PFSK-1 (cell line): ENCODE data around the gene SCN2B.

Experiments
- FOXP2 ChIP-seq: optimal IDR thresholded peaks from 2 replicates; pipeline ENCODE3; 2011; ENCODE audit warnings: borderline replicate concordance, control low read depth, inconsistent platforms; ENCODE audit not compliant: insufficient read depth; ENCODE audit errors: extremely low read length, extremely low read depth
- POLR2AphosphoS5 ChIP-seq: IDR thresholded peaks from 2 replicates; pipeline ENCODE4 v1.6.1; 2012; ENCODE audit warnings: low read depth, mild to moderate bottlenecking, control low read depth, low read length, moderate library complexity
- REST ChIP-seq, 2 experiments: IDR thresholded peaks; 2 replicates each; pipeline versions ENCODE4 v1.6.1 to v1.8.0; 2011 to 2012; ENCODE audit warnings: low read depth in 2 of 2, low read length in 2 of 2, control low read depth in 1 of 2, inconsistent platforms in 1 of 2, mild to moderate bottlenecking in 1 of 2, moderate library complexity in 1 of 2; ENCODE audit not compliant: insufficient read depth in 1 of 2
- SIN3A ChIP-seq: IDR thresholded peaks from 2 replicates; pipeline ENCODE4 v1.6.1; 2012; ENCODE audit warnings: mild to moderate bottlenecking, low read length, moderate library complexity, borderline replicate concordance; ENCODE audit not compliant: insufficient read depth
- TAF1 ChIP-seq: IDR thresholded peaks from 2 replicates; pipeline ENCODE4 v1.6.1; 2012; ENCODE audit warnings: low read length, control low read depth, borderline replicate concordance; ENCODE audit not compliant: insufficient read depth

SCN2B gene

GRCh38 chr11:118163494-118163893 is 12.9 kb downstream of the SCN2B start:
- TF ChIP-seq REST (IDR thresholded peaks at IDR 0.05; ENCODE audit: insufficient read depth in 1 of 2, low read depth in 2 of 2, low read length in 2 of 2) (no peak), TAF1 (no peak), SIN3A (no peak), POLR2AphosphoS5 (no peak), FOXP2 (no peak)

- TF ChIP-seq REST (IDR thresholded peaks at IDR 0.05; ENCODE audit: insufficient read depth in 1 of 2, low read depth in 2 of 2, low read length in 2 of 2) (no peak), SIN3A (no peak), POLR2AphosphoS5 (no peak), FOXP2 (no peak), TAF1 (no peak)
Measured at GRCh38 chr11:118162846-118163245, 13.6 kb downstream of the SCN2B start.

- TF ChIP-seq FOXP2 = no peak
- no peak for TF ChIP-seq SIN3A
- TF ChIP-seq TAF1 = no peak
- no peak for TF ChIP-seq POLR2AphosphoS5
- TF ChIP-seq REST (IDR thresholded peaks at IDR 0.05; ENCODE audit: insufficient read depth in 1 of 2, low read depth in 2 of 2, low read length in 2 of 2) = no peak
Measured at GRCh38 chr11:118161786-118162185, 14.7 kb downstream of the SCN2B start.

- TF ChIP-seq POLR2AphosphoS5 (no peak), SIN3A (no peak), REST (IDR thresholded peaks at IDR 0.05; ENCODE audit: insufficient read depth in 1 of 2, low read depth in 2 of 2, low read length in 2 of 2) (no peak), FOXP2 (no peak), TAF1 (no peak)
Measured at GRCh38 chr11:118157186-118157895, 19.1 kb downstream of the SCN2B start.

- TF ChIP-seq TAF1 (no peak), REST (IDR thresholded peaks at IDR 0.05; ENCODE audit: insufficient read depth in 1 of 2, low read depth in 2 of 2, low read length in 2 of 2) (no peak), SIN3A (no peak), FOXP2 (no peak), POLR2AphosphoS5 (no peak)
Measured at GRCh38 chr11:118156531-118157185, 19.8 kb downstream of the SCN2B start.
